Neural progenitor cell (in vitro differentiated cells): Measurements from ENCODE around the gene POLN. TPM values are rescaled to one million over a fixed set of nuclear protein-coding genes. Genes with fewer than 3 reads are reported as not detected.

Source experiments
- DNase-seq: peaks from one replicate; pipeline ENCODE4 v3.0.0-alpha.2; 2016; ENCODE audit warnings: low spot score
- H2AFZ ChIP-seq: fragments of 200-600 bp; sonication (generic); replicated peaks from 2 replicates; pipeline ENCODE4 v1.6.1; 2016; ENCODE audit warnings: antibody characterized with exemption
- H3F3A ChIP-seq: fragments of 200-600 bp; sonication (generic); 2 replicates; pipeline ENCODE4 v1.6.1; 2016; ENCODE audit warnings: antibody characterized with exemption, low read depth
- H3K27ac ChIP-seq: fragments of 200-600 bp; sonication (generic); 2 replicates; pipeline ENCODE4 v1.5.1; 2016; ENCODE audit warnings: mild to moderate bottlenecking
- H3K27me3 ChIP-seq: fragments of 200-600 bp; sonication (generic); 2 replicates; pipeline ENCODE4 v1.6.1; 2016; ENCODE audit warnings: mild to moderate bottlenecking, moderate library complexity
- H3K36me3 ChIP-seq: fragments of 200-600 bp; sonication (generic); 2 replicates; pipeline ENCODE4 v1.5.1; 2016
- H3K4me1 ChIP-seq: fragments of 200-600 bp; sonication (generic); 2 replicates; pipeline ENCODE4 v1.6.1; 2016; ENCODE audit warnings: mixed run types
- H3K4me2 ChIP-seq: fragments of 200-600 bp; sonication (generic); 2 replicates; pipeline ENCODE4 v1.6.1; 2016
- H3K4me3 ChIP-seq: fragments of 200-600 bp; sonication (generic); 2 replicates; pipeline ENCODE4 v1.5.1; 2016
- H3K79me2 ChIP-seq: fragments of 200-600 bp; sonication (generic); 2 replicates; pipeline ENCODE4 v1.6.1; 2016; ENCODE audit warnings: low read depth
- H3K9ac ChIP-seq: fragments of 200-600 bp; sonication (generic); 2 replicates; pipeline ENCODE4 v1.6.1; 2016
- H3K9me3 ChIP-seq: fragments of 200-600 bp; sonication (generic); 2 replicates; pipeline ENCODE4 v1.5.1; 2016; ENCODE audit warnings: low read depth
- H4K20me1 ChIP-seq: fragments of 200-600 bp; sonication (generic); 2 replicates; pipeline ENCODE4 v1.6.1; 2016; ENCODE audit warnings: low read depth
- H3K27ac Mint-ChIP-seq: 3 replicates; pipeline ENCODE4 v1.8.0; 2021; ENCODE audit warnings: mixed read lengths
- H3K27me3 Mint-ChIP-seq: 2 replicates; pipeline ENCODE4 v1.8.0; 2022; ENCODE audit warnings: low read depth, mild to moderate bottlenecking, inconsistent platforms, moderate library complexity, mixed read lengths; ENCODE audit not compliant: insufficient read depth
- H3K36me3 Mint-ChIP-seq: 3 replicates; pipeline ENCODE4 v1.8.0; 2021; ENCODE audit warnings: mixed read lengths
- H3K4me1 Mint-ChIP-seq: 3 replicates; pipeline ENCODE4 v1.8.0; 2021; ENCODE audit warnings: mixed read lengths
- H3K4me3 Mint-ChIP-seq: 3 replicates; pipeline ENCODE4 v1.8.0; 2021; ENCODE audit warnings: mild to moderate bottlenecking, moderate library complexity, mixed read lengths
- H3K9me3 Mint-ChIP-seq: 3 replicates; pipeline ENCODE4 v1.8.0; 2020; ENCODE audit warnings: mixed read lengths
- EZH2 ChIP-seq: fragments of 200-600 bp; sonication (generic); IDR thresholded peaks from 2 replicates; pipeline ENCODE4 v1.6.1; 2017; ENCODE audit warnings: antibody characterized with exemption, mild to moderate bottlenecking, moderate library complexity
- EZH2phosphoT487 ChIP-seq: fragments of 200-600 bp; sonication (generic); IDR thresholded peaks from 2 replicates; pipeline ENCODE4 v1.6.1; 2017; ENCODE audit warnings: antibody characterized with exemption
- total RNA-seq: library from RNA; depleted of rRNA; stranded (reverse); fragments of >200 nt; gene quantifications from 2 replicates; pipeline ENCODE4 v1.2.3, GENCODE V29; 2015; ENCODE audit warnings: low replicate concordance
- TF ChIP-seq, protein P1 (sequence below): fragments of 200-600 bp; sonication (generic); IDR thresholded peaks from 2 replicates; pipeline ENCODE4 v1.5.1; 2017; ENCODE audit warnings: antibody characterized with exemption, mild to moderate bottlenecking

The POLN gene
- total RNA-seq, 1 donor from 2014 or later = 1.7 TPM

DNA sequence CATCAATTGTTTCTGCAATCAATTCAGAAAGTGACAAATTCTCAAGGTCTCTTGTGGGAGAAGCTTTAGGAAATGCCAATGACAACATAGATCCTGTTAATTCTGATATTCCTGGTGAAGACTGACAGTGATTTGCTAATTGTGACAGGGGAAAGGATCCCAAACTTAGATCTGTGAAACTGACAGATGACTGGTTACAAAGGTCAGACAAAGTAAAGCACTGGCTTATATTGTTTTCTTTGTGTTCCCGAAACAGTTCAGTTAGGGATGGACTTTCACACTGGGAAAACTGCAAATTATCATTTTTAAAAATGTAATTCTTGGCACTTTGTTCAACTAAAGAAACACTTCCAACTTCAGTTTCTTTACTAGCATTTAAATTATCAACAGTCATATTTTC lies 152.7 kb downstream of the POLN start:
- Histone ChIP-seq H3K27ac (no peak overlapping the region), H3K36me3 (no peaks in the 10 kb centered on the region), H3K79me2 (no peaks in the 10 kb centered on the region), H4K20me1 (no peaks in the 10 kb centered on the region), H3K4me2 (no peak overlapping the region), H2AFZ (no peak overlapping the region), H3K4me3 (no peak overlapping the region), H3K4me1 (peaks cover 4% of the 10 kb centered on the region), H3K9me3 (no peaks in the 10 kb centered on the region), H3K27me3 (peaks cover 12% of the 10 kb centered on the region), H3K9ac (no peak overlapping the region), H3F3A (no peaks in the 10 kb centered on the region)
- TF ChIP-seq, protein P1, sequence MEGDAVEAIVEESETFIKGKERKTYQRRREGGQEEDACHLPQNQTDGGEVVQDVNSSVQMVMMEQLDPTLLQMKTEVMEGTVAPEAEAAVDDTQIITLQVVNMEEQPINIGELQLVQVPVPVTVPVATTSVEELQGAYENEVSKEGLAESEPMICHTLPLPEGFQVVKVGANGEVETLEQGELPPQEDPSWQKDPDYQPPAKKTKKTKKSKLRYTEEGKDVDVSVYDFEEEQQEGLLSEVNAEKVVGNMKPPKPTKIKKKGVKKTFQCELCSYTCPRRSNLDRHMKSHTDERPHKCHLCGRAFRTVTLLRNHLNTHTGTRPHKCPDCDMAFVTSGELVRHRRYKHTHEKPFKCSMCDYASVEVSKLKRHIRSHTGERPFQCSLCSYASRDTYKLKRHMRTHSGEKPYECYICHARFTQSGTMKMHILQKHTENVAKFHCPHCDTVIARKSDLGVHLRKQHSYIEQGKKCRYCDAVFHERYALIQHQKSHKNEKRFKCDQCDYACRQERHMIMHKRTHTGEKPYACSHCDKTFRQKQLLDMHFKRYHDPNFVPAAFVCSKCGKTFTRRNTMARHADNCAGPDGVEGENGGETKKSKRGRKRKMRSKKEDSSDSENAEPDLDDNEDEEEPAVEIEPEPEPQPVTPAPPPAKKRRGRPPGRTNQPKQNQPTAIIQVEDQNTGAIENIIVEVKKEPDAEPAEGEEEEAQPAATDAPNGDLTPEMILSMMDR = no peak
- no peak for TF ChIP-seq EZH2
- TF ChIP-seq EZH2phosphoT487 = no peak
- H3K27me3 Mint-ChIP-seq = peaks cover 3% of the 10 kb centered on the region
- peaks cover 26% of the 10 kb centered on the region for H3K4me1 Mint-ChIP-seq
- no peaks in the 10 kb centered on the region for H3K36me3 Mint-ChIP-seq
- no peak overlapping the region for H3K27ac Mint-ChIP-seq
- no peak for DNase-seq
- H3K9me3 Mint-ChIP-seq = peaks cover 3% of the 10 kb centered on the region
- H3K4me3 Mint-ChIP-seq = no peak overlapping the region

GRCh38 chr4:2087170-2087569 lies 154.8 kb downstream of the POLN start:
- no peak for DNase-seq
- TF ChIP-seq, protein P1 = no peak
- TF ChIP-seq EZH2 (no peak), EZH2phosphoT487 (no peak)

DNA sequence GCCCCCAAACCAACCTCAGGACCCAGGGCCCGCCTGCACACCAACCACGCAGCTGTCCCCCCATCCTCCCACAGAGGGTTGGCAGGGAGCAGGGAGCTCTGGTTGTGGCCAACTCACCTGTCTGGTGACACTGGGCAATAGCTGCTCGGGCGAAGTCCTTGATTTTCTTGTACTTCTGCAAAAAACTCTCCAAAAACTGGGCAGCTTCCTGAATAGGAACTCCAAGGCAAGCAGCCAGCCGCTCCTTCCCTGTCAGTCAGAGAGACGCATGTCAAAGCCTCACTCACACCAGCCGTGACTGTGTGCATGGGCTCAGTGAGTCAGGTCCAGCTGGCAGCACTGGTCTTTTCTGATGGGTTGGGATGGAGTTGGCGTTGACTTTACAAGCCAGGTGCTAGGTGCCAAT lies 156.4 kb downstream of the POLN start:
- TF ChIP-seq EZH2phosphoT487 = no peak
- H3K4me3 Mint-ChIP-seq = no peak overlapping the region
- Histone ChIP-seq H3K4me3 (no peak overlapping the region), H3K79me2 (no peaks in the 10 kb centered on the region), H2AFZ (no peak overlapping the region), H3F3A (no peaks in the 10 kb centered on the region), H3K4me1 (no peaks in the 10 kb centered on the region), H3K9me3 (no peaks in the 10 kb centered on the region), H3K4me2 (no peak overlapping the region), H3K9ac (no peak overlapping the region), H3K36me3 (no peaks in the 10 kb centered on the region), H4K20me1 (no peaks in the 10 kb centered on the region), H3K27me3 (peaks cover 12% of the 10 kb centered on the region), H3K27ac (no peak overlapping the region)
- no peak overlapping the region for H3K27ac Mint-ChIP-seq
- peaks cover 17% of the 10 kb centered on the region for H3K4me1 Mint-ChIP-seq
- H3K27me3 Mint-ChIP-seq = peaks cover 3% of the 10 kb centered on the region
- DNase-seq = no peak
- H3K9me3 Mint-ChIP-seq = peaks cover 3% of the 10 kb centered on the region
- H3K36me3 Mint-ChIP-seq = no peaks in the 10 kb centered on the region

More at GRCh38 chr4:2087170-2087569, 154.8 kb downstream of the POLN start:
- H3K27me3 ChIP-seq = peaks cover 12% of the 10 kb centered on the region
- no peaks in the 10 kb centered on the region for H3K36me3 ChIP-seq
- H3K4me1 Mint-ChIP-seq = peaks cover 24% of the 10 kb centered on the region
- H3K4me2 ChIP-seq = no peak overlapping the region
- H2AFZ ChIP-seq = no peak overlapping the region
- no peak overlapping the region for H3K27ac ChIP-seq
- H3K79me2 ChIP-seq = no peaks in the 10 kb centered on the region
- H3K36me3 Mint-ChIP-seq = no peaks in the 10 kb centered on the region
- H3K4me3 ChIP-seq = no peak overlapping the region
- H3K9me3 ChIP-seq = no peaks in the 10 kb centered on the region
- H3K27ac Mint-ChIP-seq = no peak overlapping the region
- no peaks in the 10 kb centered on the region for H3K4me1 ChIP-seq
- H3F3A ChIP-seq = no peaks in the 10 kb centered on the region
- no peak overlapping the region for H3K9ac ChIP-seq
- H4K20me1 ChIP-seq = no peaks in the 10 kb centered on the region
- H3K9me3 Mint-ChIP-seq = peaks cover 3% of the 10 kb centered on the region
- H3K27me3 Mint-ChIP-seq = peaks cover 3% of the 10 kb centered on the region
- H3K4me3 Mint-ChIP-seq = no peak overlapping the region

GRCh38 chr4:2084316-2084715 lies 157.6 kb downstream of the POLN start:
- H3K79me2 ChIP-seq = no peaks in the 10 kb centered on the region
- no peak overlapping the region for H3K4me3 ChIP-seq
- H2AFZ ChIP-seq = no peak overlapping the region
- H3K27me3 Mint-ChIP-seq = peaks cover 3% of the 10 kb centered on the region
- no peaks in the 10 kb centered on the region for H3K36me3 Mint-ChIP-seq
- H3K4me3 Mint-ChIP-seq = no peak overlapping the region
- H3K9ac ChIP-seq = no peak overlapping the region
- H3F3A ChIP-seq = no peaks in the 10 kb centered on the region
- H4K20me1 ChIP-seq = no peaks in the 10 kb centered on the region
- peaks cover 3% of the 10 kb centered on the region for H3K9me3 Mint-ChIP-seq
- H3K27me3 ChIP-seq = peaks cover 3% of the 10 kb centered on the region
- peaks cover 15% of the 10 kb centered on the region for H3K4me1 Mint-ChIP-seq
- DNase-seq = no peak
- no peaks in the 10 kb centered on the region for H3K4me1 ChIP-seq
- no peak overlapping the region for H3K4me2 ChIP-seq
- H3K27ac Mint-ChIP-seq = no peak overlapping the region
- H3K9me3 ChIP-seq = no peaks in the 10 kb centered on the region
- TF ChIP-seq EZH2phosphoT487 (no peak), EZH2 (no peak)
- TF ChIP-seq, protein P1 = no peak
- H3K27ac ChIP-seq = no peak overlapping the region
- H3K36me3 ChIP-seq = no peaks in the 10 kb centered on the region
